ENCODE measurements around the gene RXFP3.

DNA sequence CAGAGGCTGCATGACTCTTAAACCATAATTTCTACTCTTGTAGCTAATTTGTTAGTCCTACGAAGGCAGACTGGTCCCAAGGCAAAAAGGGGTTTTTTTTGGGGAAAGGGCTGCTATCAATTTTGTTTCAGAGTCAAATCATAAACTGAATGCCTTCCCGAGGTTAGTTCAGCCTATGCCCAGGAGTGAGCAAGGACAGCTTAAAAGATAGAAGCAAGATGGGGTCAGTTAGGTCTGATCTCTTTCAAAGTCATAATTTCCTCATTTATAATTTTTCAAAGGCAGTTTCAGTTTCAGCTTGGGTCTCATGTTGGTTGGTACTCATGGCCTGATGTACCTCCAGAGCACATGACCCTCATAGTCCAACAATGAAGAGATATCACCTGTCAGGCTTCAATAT lies 7.9 kb upstream of the RXFP3 start:
- TF ChIP-seq, protein P1, sequence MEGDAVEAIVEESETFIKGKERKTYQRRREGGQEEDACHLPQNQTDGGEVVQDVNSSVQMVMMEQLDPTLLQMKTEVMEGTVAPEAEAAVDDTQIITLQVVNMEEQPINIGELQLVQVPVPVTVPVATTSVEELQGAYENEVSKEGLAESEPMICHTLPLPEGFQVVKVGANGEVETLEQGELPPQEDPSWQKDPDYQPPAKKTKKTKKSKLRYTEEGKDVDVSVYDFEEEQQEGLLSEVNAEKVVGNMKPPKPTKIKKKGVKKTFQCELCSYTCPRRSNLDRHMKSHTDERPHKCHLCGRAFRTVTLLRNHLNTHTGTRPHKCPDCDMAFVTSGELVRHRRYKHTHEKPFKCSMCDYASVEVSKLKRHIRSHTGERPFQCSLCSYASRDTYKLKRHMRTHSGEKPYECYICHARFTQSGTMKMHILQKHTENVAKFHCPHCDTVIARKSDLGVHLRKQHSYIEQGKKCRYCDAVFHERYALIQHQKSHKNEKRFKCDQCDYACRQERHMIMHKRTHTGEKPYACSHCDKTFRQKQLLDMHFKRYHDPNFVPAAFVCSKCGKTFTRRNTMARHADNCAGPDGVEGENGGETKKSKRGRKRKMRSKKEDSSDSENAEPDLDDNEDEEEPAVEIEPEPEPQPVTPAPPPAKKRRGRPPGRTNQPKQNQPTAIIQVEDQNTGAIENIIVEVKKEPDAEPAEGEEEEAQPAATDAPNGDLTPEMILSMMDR (IDR thresholded peaks at IDR 0.05), result no peak
- TF ChIP-seq EZH2phosphoT487 (IDR thresholded peaks at IDR 0.05), result no peak
- TF ChIP-seq EZH2 (IDR thresholded peaks at IDR 0.05), result no peak
